Measurements from ENCODE around the gene KRT17.
"Not testable (repeated sequence)": the region's sequence is repeated elsewhere in the genome, so short reads cannot be mapped to it uniquely, and the experiment has no call there.

GRCh38 chr17:41606930-41607329 lies 17.4 kb downstream of the KRT17 start:
- TF ChIP-seq EZH2 (IDR thresholded peaks at IDR 0.05; ENCODE audit: low read length, missing control alignments); CTCF (conservative IDR thresholded peaks at IDR 0.05 in 1 of 2, IDR thresholded peaks at IDR 0.05 in 1 of 2; ENCODE audit: low read depth in 1 of 2, low read length in 2 of 2): not testable (repeated sequence)
